ENCODE results near the gene OTOF.
"Not testable (repeated sequence)": the region's sequence is repeated elsewhere in the genome, so short reads cannot be mapped to it uniquely, and the experiment has no call there.

The OTOF gene

GRCh38 chr2:26479789-26480565, 2.1 kb upstream of the OTOF start:
- no peak for DNase-seq

- DNase-seq = no peak
Observed at GRCh38 chr2:26479131-26479788, 1.3 kb upstream of the OTOF start.

DNA sequence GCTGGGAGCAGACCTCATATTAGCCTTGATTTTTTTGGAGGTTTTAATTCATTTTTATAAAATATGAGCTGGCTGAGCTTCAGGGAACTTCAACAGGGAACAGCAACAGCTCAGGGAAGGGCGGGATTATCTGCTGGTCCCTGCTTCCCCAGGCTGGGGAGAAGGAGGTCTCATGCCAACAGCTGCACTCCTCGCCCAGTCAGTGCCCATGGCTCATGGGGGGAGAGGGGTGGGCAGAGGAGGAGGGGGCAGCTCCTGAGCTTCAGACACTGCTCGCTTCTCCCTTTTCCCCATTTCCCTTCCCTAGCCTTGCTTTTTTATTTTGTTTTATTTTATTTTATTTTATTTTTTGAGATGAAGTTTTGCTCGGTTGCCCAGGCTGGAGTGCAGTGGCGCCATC, 442 bp upstream of the OTOF start:
- no peak for DNase-seq

DNA sequence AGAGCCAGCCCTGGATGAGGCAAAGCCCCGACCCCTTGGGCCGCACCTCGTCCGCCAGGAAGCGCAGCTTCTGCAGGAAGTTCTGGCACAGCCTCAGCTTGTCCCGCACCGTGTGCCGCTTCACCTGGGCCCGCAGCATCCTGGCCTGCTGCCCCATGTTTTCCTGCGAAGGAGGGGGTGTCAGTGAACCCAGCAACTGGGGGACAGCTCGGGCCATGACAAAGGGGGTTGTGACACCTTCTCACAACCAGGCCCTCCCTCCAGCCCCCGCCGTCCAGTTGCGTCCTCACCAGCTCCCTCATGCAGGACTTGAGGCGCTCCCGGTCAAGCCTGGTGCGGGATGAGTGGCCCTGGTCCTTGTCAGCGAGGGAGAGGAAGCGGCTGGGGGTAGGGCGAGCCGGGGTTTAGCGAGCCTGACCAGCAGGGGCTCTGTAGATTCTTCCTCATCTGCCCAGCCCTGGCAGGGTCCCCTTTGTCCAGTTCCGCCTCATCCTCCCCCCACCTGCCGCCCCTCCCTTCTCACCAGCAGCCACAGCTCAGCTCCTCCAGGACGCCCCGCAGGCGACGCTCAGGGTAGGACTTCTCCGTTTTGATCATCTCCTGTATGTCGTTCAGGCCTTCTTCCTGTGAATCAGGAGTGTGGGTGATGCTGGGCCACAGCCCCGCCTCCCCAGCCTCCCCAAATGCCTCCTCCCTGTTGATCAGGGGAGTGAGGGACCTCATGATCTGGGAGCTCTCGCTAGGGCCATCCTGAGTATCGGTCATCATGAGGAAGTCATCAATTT, 606 bp downstream of the OTOF start:
- no peak for DNase-seq

DNA sequence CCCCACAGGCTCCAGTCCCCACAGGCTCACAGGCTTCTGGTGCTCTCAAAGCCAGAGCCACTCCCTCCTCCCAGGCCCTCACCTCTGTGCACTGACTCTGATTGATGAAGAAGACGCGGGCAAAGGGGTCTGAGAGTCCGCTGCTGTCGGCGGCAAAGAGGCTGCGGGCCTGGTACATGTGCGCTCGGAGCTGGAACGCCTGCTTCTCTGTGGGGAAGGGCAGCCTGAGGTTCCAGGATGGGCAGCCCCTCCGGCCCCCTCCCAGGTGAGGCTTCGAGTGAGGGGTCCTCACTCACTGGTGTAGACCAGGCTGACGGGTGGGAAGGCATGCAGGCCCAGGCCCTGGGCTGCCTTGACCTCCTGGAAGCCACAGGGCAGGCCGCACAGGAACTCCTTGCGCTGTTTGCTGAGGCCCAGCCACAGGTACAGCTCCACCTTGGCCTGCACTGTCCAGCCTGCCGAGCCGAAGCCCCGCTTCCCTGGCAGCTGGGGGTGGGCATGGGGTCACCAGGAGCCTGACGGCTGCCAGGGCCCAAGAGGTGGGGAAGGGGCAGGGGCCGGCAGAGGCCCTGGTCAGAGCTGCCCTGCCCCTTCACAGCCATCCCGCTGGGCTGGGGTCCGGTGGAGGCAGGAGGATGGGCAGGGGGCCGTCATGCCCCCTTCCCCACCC, 2.0 kb downstream of the OTOF start:
- DNase-seq = no peak

GRCh38 chr2:26475037-26475436, 2.9 kb downstream of the OTOF start:
- DNase-seq = peak; percentile 3

GRCh38 chr2:26474261-26474785, 3.6 kb downstream of the OTOF start:
- no peak for DNase-seq

- no peak for DNase-seq
Observed at GRCh38 chr2:26473796-26474195, 4.1 kb downstream of the OTOF start.

DNA sequence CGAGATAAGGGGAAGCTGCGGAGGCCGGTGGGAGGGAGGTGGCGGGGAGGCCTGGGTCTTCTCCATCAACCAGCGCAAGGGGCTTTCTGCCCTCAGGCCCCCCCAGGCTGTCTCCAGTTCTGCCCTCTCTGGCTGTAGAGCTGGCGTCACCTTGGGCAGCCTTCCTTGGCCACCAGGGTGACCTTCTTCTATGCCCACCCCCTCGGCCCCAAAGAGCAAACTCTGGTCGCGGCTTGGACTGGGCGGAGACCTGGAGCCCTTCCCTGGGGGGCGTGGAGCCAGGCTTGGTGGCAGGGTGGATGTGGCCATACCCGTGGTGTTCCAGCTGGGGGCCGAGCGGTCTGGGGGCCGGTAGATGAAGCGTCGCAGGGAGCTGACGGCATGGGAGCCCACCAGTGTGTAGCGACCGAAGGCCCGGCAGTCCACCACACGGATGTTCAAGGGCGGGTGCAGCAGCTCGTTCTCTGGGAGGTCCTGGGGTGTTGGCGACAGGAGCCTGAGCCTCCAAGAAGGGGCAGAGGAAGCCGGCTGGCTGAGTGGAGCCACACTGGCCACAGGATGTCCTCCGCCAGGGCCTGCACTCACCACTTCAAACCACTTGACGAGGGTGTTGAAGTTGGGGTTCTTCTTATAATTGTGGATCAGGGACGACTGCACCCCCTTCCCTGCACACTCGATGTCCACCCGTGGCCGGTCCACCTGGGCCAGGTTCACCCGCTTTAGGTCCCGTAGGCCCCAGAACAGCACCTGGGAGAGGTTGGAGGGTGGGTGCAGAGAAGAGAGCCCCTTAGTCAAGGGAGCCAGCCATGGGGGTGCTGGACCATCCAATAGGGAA, 4.9 kb downstream of the OTOF start:
- DNase-seq = no peak

DNA sequence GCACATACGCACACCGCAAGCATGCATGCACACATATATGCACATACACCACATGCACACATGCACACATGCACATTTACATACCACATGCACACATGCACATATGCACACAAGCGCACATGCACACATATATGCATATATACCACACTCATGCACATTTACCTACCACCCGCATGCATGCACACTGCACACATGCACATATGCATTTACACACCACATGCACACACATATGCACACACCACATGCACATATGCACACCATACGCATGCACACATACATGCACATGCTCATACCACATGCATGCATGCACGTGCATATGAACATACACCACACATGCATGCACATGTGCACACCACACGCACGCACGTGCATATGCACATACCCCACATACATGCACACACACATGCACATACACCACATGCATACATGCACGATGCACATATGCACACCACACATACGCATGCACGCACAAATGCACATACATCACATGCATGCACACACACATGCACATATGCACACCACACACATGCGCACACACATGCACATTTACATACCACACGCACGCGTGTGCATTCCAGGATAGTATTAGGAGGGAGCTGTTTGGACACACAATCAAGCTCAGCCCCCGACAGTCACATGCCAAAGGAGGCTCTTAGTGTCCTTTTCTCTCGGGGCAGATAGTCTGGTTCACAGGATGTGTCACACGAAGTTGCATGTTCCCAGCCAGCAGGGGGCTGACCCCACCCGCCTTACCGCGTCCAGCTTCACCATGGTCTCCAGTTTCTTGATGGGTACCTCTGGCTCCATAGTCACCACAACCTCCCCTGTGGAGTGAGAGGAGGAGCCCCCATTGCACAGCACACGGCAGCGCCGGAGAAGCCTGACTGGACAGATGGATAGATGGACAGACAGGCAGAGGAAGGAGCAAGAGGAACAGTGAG, 5.9 kb downstream of the OTOF start:
- no peak for DNase-seq

GRCh38 chr2:26471289-26471688, 6.6 kb downstream of the OTOF start:
- peak; percentile 18 for DNase-seq

- DNase-seq = no peak
Observed at GRCh38 chr2:26470601-26471260, 7.2 kb downstream of the OTOF start.

DNA sequence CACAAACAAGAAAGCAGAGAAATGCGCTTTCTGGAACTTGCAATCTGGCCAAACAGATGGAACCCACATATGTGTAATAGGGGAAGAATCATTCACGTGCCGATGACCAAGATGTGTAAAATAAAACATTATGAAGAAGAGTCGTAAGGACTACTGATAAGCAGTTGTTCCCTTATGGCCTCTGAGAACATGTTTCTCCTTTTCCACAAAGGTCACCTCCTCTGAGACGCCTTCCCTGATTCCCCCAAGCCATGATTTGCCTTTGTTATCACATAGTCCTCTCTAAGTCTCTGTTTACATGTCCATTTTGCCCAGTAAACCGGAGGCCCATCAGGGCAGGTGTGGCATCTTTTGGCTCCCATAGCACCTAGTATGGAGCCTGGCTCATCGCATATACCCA, 8.0 kb downstream of the OTOF start:
- no peak for DNase-seq

DNA sequence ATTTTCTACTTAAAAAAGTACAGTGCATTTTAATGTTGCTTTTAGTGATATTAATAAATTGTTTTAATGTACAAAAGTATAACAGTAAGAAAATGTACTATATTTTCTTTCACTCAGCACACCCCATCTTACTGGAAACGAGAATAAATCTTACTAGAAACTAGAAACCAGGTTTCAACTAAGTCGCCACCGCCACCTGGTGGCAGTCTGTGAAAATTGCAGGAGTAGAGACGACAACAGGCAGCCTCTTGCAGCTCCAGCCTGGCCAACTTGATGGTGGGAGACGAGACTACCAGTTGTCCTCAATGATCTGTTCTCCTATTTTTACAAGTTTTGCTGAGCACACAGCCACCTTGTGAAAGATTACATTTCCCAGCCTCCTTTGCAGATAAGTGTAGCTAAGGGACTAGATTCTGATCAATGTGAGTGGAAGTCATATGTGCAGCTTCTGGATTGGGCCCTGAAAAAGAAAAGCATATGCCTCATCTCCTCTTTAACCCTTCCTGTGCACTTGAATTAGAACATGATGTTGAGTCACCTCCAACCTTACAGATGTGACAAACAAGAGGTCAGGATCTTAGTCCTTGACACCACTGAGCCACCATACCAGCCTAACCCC, 8.7 kb downstream of the OTOF start:
- peak; percentile 39 for DNase-seq

GRCh38 chr2:26468544-26468943, 9.4 kb downstream of the OTOF start:
- DNase-seq = not testable (repeated sequence)

- no peak for DNase-seq
Observed at GRCh38 chr2:26466662-26467310, 11.1 kb downstream of the OTOF start.

DNA sequence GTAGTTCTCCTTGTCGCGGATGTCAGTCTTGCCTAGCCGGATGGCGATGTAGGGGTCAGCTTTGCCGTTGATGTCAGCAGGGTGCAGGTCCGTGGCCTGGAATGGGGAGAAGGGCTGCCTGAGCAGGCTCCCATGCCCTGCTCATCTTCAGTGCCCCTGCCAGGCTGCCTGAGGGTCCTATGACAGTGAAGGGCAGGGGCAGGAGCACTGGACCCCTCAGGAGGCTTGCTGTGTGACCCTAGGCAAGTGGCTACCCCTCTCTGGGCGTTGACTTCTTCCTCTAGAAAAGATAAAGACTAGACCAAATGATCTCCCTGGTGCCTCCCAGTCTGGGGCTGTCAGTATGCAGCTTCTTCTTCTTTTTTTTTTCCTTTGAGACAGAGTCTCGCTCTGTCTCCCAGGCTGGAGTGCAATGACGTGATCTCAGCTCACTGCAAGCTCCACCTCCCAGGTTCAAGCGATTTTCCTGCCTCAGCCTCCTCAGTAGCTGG, 11.9 kb downstream of the OTOF start:
- no peak for DNase-seq

GRCh38 chr2:26465266-26465925, 12.5 kb downstream of the OTOF start:
- DNase-seq = no peak
